OCI-LY1 (cell line): Measurements from ENCODE around the gene ARHGAP22.

ENCODE experiments used
- CTCF ChIP-seq: fragments of 200-600 bp; sonication (generic), shearing (Covaris generic); IDR thresholded peaks from 2 replicates; pipeline ENCODE4 v1.5.1; 2017; ENCODE audit warnings: mild to moderate bottlenecking, antibody characterized with exemption, low read length, moderate library complexity, mixed read lengths
- EZH2 ChIP-seq: fragments of 200-600 bp; sonication (generic), shearing (Covaris generic); IDR thresholded peaks from 2 replicates; pipeline ENCODE4 v1.8.0; 2017; ENCODE audit warnings: borderline replicate concordance, mixed run types, mild to moderate bottlenecking, antibody characterized with exemption, low read length, moderate library complexity, mixed read lengths

- TF ChIP-seq EZH2 (no peak), CTCF (no peak)
These were observed 93.6 kb downstream of the ARHGAP22 start for GRCh38 chr10:48511066-48511874.
